ENCODE results near the gene SGIP1. TPM values are rescaled to one million over a fixed set of nuclear protein-coding genes. Genes with fewer than 3 reads are reported as not detected.

Gene SGIP1
- total RNA-seq, 1 donor from 2014 or later: not detected

GRCh38 chr1:66623812-66624211 is 89.9 kb downstream of the SGIP1 start:
- no peak overlapping the region for H3K4me3 Mint-ChIP-seq
- CTCF ChIA-PET: no interaction called here
- H3K9me3 Mint-ChIP-seq: no peaks in the 10 kb centered on the region
- ATAC-seq (ENCODE audit: low read depth) (no peak), DNase-seq (no peak)
- no peaks in the 10 kb centered on the region for H3K36me3 Mint-ChIP-seq (ENCODE audit: low read depth)
- H3K27me3 Mint-ChIP-seq: peaks cover 4% of the 10 kb centered on the region
- no peaks in the 10 kb centered on the region for H3K4me1 Mint-ChIP-seq
- H3K27ac Mint-ChIP-seq: no peak overlapping the region
- intact Hi-C loops (cut with micrococcal nuclease): no loop called here
- POLR2A ChIA-PET: no interaction called here
- no peak for TF ChIP-seq CTCF (IDR thresholded peaks at IDR 0.05)

- ChIA-PET POLR2A (no interaction called here), CTCF (no interaction called here)
- DNase-seq (no peak), ATAC-seq (ENCODE audit: low read depth) (no peak)
- H3K36me3 Mint-ChIP-seq (ENCODE audit: low read depth): no peaks in the 10 kb centered on the region
- H3K4me3 Mint-ChIP-seq: no peak overlapping the region
- intact Hi-C loops (cut with micrococcal nuclease): no loop called here
- no peak overlapping the region for H3K27ac Mint-ChIP-seq
- no peaks in the 10 kb centered on the region for H3K4me1 Mint-ChIP-seq
- H3K27me3 Mint-ChIP-seq: peaks cover 4% of the 10 kb centered on the region
- TF ChIP-seq CTCF (IDR thresholded peaks at IDR 0.05): no peak
- no peaks in the 10 kb centered on the region for H3K9me3 Mint-ChIP-seq
Measured at GRCh38 chr1:66624412-66625060, 90.6 kb downstream of the SGIP1 start.

GRCh38 chr1:66626261-66626660 is 92.3 kb downstream of the SGIP1 start:
- Mint-ChIP-seq H3K4me3 (no peak overlapping the region), H3K27me3 (peaks cover 6% of the 10 kb centered on the region), H3K9me3 (no peaks in the 10 kb centered on the region), H3K4me1 (no peaks in the 10 kb centered on the region), H3K36me3 (ENCODE audit: low read depth) (no peaks in the 10 kb centered on the region), H3K27ac (no peak overlapping the region)
- no peak for DNase-seq
- no peak for ATAC-seq (ENCODE audit: low read depth)
- CTCF ChIA-PET: no interaction called here
- no peak for TF ChIP-seq CTCF (IDR thresholded peaks at IDR 0.05)
- POLR2A ChIA-PET: no interaction called here
- intact Hi-C loops (cut with micrococcal nuclease): no loop called here

- intact Hi-C loops (cut with micrococcal nuclease): no loop called here
- Mint-ChIP-seq H3K36me3 (ENCODE audit: low read depth) (no peaks in the 10 kb centered on the region), H3K4me3 (no peak overlapping the region), H3K4me1 (no peaks in the 10 kb centered on the region), H3K9me3 (no peaks in the 10 kb centered on the region), H3K27ac (no peak overlapping the region), H3K27me3 (peaks cover 9% of the 10 kb centered on the region)
- no peak for TF ChIP-seq CTCF (IDR thresholded peaks at IDR 0.05)
- CTCF ChIA-PET: no interaction called here
- POLR2A ChIA-PET: no interaction called here
- no peak for ATAC-seq (ENCODE audit: low read depth)
- DNase-seq: no peak
Measured at GRCh38 chr1:66628926-66629325, 95.0 kb downstream of the SGIP1 start.

- H3K27me3 Mint-ChIP-seq: peaks cover 5% of the 10 kb centered on the region
- no peaks in the 10 kb centered on the region for H3K9me3 Mint-ChIP-seq
- DNase-seq (no peak), ATAC-seq (ENCODE audit: low read depth) (no peak)
- CTCF ChIA-PET: no interaction called here
- no peaks in the 10 kb centered on the region for H3K4me1 Mint-ChIP-seq
- POLR2A ChIA-PET: no interaction called here
- no peak overlapping the region for H3K4me3 Mint-ChIP-seq
- intact Hi-C loops (cut with micrococcal nuclease): no loop called here
- H3K27ac Mint-ChIP-seq: no peak overlapping the region
- TF ChIP-seq CTCF (IDR thresholded peaks at IDR 0.05): no peak
- H3K36me3 Mint-ChIP-seq (ENCODE audit: low read depth): no peaks in the 10 kb centered on the region
Measured at GRCh38 chr1:66633159-66633558, 99.2 kb downstream of the SGIP1 start.
